Coronary artery (tissue), 2 donors: ENCODE measurements around the gene ALX1.
A peak's percentile ranks its signal among the peaks of the same experiment; 100 is the strongest.

Experiments used
- DNase-seq: peaks from one replicate; pipeline ENCODE4 v3.0.0-alpha.2; 2017; ENCODE audit warnings: low spot score
- H3K27ac ChIP-seq, 2 donors: fragments of 200-600 bp; sonication (generic); one replicate each; pipeline ENCODE4 v1.5.1; 2016 to 2019
- H3K4me3 ChIP-seq: fragments of 200-600 bp; sonication (generic); 2 replicates; pipeline ENCODE4 v1.5.1; 2016; ENCODE audit warnings: mild to moderate bottlenecking, moderate library complexity
- CTCF ChIP-seq: fragments of 200-600 bp; sonication (generic); IDR thresholded peaks from one replicate; pipeline ENCODE4 v1.5.1; 2019; ENCODE audit warnings: antibody characterized with exemption

ALX1 gene

GRCh38 chr12:85278598-85279448 is 1.2 kb upstream of the ALX1 start:
- DNase-seq, result no peak

GRCh38 chr12:85279449-85280164 is 413 bp upstream of the ALX1 start:
- Histone ChIP-seq H3K27ac (no peak overlapping the region), H3K4me3 (peak overlapping the region; percentile 64)
- TF ChIP-seq CTCF, result no peak
- no peak for DNase-seq

More at GRCh38 chr12:85278598-85279448, 1.2 kb upstream of the ALX1 start:
- no peak for TF ChIP-seq CTCF
- Histone ChIP-seq H3K4me3 (peak overlapping the region; percentile 64), H3K27ac (no peak overlapping the region)

- Histone ChIP-seq H3K27ac (no peak overlapping the region), H3K4me3 (peak overlapping the region; percentile 64)
- DNase-seq, result no peak
- TF ChIP-seq CTCF, result no peak
These were observed 1.1 kb downstream of the ALX1 start for GRCh38 chr12:85280984-85281630.

- no peak for TF ChIP-seq CTCF
- Histone ChIP-seq H3K27ac (no peak overlapping the region), H3K4me3 (no peak overlapping the region)
- no peak for DNase-seq
These were observed 1.8 kb downstream of the ALX1 start for GRCh38 chr12:85281636-85282312.

- DNase-seq, result no peak
- no peak overlapping the region for H3K27ac ChIP-seq
- TF ChIP-seq CTCF, result no peak
- H3K4me3 ChIP-seq, result no peak overlapping the region
These were observed 3.5 kb downstream of the ALX1 start for GRCh38 chr12:85283560-85283959.

- H3K27ac ChIP-seq, result no peak overlapping the region
- DNase-seq, result no peak
- TF ChIP-seq CTCF, result no peak
These were observed 16.3 kb downstream of the ALX1 start for GRCh38 chr12:85296362-85296761.

More at GRCh38 chr12:85296362-85296761, 16.3 kb downstream of the ALX1 start:
- no peak overlapping the region for H3K4me3 ChIP-seq
